GM18909 (cell line): ENCODE results near the gene MTX2.
"Not testable (repeated sequence)": the region's sequence is repeated elsewhere in the genome, so short reads cannot be mapped to it uniquely, and the experiment has no call there.

Experiments
- ATAC-seq: cut with Tn5 transposase; IDR thresholded peaks from one replicate; pipeline ENCODE4 v1.9.1; 2021; ENCODE audit warnings: mild to moderate bottlenecking; ENCODE audit not compliant: unreplicated experiment, poor library complexity

The MTX2 gene

GRCh38 chr2:176368349-176368748, 99.1 kb downstream of the MTX2 start:
- no peak for ATAC-seq

GRCh38 chr2:176370467-176371171, 101.4 kb downstream of the MTX2 start:
- no peak for ATAC-seq

- ATAC-seq: not testable (repeated sequence)
Measured at GRCh38 chr2:176373155-176373554, 103.9 kb downstream of the MTX2 start.

GRCh38 chr2:176378323-176378722, 109.1 kb downstream of the MTX2 start:
- no peak for ATAC-seq

GRCh38 chr2:176380341-176380740, 111.1 kb downstream of the MTX2 start:
- no peak for ATAC-seq

GRCh38 chr2:176383100-176383499, 113.9 kb downstream of the MTX2 start:
- no peak for ATAC-seq

- no peak for ATAC-seq
Measured at GRCh38 chr2:176383836-176384442, 114.7 kb downstream of the MTX2 start.

GRCh38 chr2:176385219-176385759, 116.0 kb downstream of the MTX2 start:
- ATAC-seq: no peak

- no peak for ATAC-seq
Measured at GRCh38 chr2:176385838-176386237, 116.6 kb downstream of the MTX2 start.
